GM10266 (cell line): ENCODE results near the gene KIF16B.

ENCODE experiments used
- DNase-seq: peaks from one replicate; pipeline ENCODE4 v3.0.0; 2012; ENCODE audit errors: extremely low spot score
- TF ChIP-seq, protein P1 (sequence below): IDR thresholded peaks from 2 replicates; pipeline ENCODE4 v1.5.1; 2012; ENCODE audit warnings: mild to moderate bottlenecking, low read depth; ENCODE audit not compliant: control insufficient read depth, insufficient read depth; ENCODE audit errors: missing control alignments

Gene KIF16B

DNA sequence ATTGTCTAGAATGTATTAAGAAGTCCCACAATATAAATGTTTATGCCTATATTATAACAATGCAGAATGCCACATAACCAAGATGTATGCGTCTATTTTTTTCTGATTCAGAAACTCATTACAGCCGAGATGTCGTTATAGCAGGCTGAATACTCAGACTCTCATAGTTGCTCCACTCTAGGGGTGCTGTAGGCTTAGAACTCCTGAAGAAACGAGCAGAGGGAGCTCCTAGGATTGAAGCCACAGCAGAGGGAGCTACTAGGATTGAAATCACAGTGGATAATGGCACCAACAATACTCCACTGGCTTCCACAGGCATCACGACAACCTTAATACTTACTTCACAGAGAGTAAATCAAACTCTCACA lies 208.9 kb downstream of the KIF16B start:
- TF ChIP-seq, protein P1, sequence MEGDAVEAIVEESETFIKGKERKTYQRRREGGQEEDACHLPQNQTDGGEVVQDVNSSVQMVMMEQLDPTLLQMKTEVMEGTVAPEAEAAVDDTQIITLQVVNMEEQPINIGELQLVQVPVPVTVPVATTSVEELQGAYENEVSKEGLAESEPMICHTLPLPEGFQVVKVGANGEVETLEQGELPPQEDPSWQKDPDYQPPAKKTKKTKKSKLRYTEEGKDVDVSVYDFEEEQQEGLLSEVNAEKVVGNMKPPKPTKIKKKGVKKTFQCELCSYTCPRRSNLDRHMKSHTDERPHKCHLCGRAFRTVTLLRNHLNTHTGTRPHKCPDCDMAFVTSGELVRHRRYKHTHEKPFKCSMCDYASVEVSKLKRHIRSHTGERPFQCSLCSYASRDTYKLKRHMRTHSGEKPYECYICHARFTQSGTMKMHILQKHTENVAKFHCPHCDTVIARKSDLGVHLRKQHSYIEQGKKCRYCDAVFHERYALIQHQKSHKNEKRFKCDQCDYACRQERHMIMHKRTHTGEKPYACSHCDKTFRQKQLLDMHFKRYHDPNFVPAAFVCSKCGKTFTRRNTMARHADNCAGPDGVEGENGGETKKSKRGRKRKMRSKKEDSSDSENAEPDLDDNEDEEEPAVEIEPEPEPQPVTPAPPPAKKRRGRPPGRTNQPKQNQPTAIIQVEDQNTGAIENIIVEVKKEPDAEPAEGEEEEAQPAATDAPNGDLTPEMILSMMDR = no peak
- DNase-seq = no peak

DNA sequence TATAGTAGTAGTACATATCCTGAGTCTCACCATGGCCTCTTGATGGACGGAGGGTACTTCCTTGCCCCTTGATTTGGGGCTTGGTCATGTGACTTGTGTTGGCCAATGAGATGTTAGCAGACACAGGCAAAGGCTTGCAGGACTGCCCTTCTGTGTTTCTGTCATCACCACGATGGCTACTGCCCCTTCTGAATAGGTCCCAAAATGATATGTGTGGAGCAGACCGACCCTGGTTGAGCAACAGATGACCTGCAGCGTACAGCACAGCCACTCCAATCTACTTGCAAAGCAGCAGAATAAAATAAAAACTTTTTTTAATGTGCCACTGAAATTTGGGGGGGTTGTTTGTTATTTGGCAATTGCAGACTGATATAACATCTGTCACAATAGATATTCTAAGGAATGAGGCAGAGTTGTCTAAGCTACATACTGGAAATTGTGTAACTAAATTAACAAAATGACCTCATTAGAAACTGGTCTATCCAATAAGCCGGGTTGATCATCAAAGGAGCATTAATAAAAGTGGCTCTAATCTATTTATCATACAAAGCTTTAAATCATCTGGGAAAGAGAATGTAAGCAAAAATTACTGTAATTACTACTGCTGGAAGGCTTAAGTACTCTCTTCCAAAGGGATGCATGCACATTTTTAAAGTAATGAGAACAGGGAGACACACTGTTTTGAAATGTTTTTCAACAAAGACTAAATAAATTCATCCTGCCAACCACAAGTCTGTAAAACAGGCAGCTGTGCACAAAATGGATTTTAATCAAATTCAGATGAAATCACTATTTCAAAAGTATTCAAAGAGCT lies 209.5 kb downstream of the KIF16B start:
- DNase-seq = no peak
- TF ChIP-seq, protein P1 = no peak

DNA sequence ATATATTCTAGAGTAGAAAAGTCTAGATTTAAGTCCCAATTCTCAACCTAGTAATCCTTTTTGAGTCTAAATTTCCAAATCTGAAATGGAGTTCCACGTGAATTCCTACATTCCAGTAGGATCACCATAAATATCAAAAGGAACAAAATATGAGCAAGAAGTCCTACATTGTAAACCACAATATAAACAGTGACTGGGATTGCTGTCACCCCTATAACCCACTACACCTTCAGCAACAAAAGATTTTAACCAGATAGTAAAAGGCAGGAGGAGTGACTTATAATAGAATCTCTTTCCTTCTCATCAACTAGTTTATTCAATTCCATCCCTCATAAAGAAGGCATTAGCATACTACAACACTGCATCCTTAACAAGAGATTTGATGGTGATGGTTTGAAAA lies 210.6 kb downstream of the KIF16B start:
- TF ChIP-seq, protein P1 = no peak
- no peak for DNase-seq

DNA sequence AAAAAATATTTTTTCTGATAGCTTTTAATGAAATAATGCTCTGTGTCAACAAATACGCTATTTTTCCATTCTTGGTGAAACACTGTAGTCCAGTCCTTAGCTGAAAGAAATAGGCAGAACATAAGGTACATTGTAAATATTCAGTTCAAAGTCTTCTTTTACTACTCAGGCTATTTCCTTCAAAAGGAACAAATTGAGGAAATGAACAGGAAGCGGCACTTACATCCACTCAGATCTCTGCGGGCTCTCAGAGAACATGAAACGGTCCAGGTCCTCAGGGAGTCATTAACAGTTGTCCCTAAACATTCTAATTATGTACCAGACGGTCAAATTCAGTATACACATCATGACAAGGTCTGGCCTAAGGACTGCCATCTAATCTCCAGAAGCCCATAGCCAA lies 212.6 kb downstream of the KIF16B start:
- TF ChIP-seq, protein P1 = no peak
- DNase-seq = no peak

DNA sequence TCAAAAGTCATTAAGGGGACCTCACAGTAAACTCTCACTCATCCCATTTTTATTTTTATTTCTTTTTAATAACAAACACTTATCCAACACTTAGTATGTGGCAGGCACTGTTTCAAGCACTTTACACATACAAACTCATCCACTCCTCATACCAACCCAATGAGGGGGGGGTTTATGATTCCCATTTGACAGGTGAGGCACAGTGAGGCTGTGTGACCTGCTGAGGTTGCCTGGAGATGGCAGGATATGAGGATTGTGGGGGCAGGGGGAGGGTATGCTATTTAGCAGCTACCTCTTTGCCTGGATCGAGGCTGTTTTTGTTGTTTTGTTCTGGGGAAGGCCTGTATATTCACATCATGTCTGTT lies 219.8 kb downstream of the KIF16B start:
- DNase-seq = no peak
- TF ChIP-seq, protein P1 = no peak

DNA sequence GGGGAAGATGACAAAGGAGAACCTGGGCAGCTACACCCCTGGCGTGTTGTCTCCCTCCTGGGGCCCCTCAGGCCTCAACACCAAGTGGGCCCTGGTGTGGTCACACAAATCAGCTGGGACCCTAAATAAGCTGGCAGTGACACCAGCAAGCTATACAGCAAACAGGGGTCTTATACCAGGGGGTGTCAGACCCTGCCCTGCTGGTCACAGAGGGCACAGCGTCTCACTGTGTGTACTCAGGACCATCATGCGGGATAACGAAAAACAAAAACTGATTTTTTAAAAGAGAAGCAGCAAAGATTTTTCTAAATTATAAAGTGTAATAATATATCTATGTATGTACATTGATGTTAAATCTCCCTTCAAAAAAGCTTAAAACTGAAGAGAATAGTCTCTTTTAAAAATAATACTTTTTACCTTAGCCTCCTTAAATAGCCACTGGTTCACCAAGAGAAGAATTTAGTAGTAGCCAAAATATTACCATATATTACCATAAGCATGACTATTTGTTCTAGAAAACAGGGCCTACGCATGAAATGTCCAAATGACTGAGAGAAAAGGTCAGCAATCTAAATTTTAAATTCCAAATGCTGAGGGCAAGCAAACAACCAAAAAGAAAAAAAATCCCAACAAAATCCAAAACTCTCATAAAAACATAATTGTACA lies 220.4 kb downstream of the KIF16B start:
- TF ChIP-seq, protein P1 = no peak
- no peak for DNase-seq

DNA sequence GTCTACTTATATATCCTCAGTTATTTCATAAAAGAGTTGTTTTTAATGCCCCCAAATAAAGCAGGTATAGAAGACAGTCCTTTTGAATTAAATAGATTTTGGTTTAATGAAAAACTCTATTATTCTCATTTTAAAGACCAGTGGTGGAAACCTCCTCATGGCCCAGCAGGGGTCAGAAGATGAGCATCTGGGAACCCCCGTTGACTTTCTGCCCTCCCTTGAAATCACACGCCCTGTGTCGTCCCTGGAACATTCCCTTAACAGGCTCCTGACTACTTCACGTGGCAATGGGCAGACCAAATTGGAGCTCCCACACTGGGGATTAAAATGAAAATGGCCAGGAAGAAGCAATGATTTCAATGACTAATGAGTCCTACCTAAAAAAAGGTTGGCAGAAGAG lies 220.9 kb downstream of the KIF16B start:
- DNase-seq = no peak
- TF ChIP-seq, protein P1 = no peak
